IPS-18a (cell line): ENCODE data around the gene SUGP1.

Experiments used
- H3K27ac ChIP-seq: one replicate; pipeline ENCODE4 v1.5.1; 2013; ENCODE audit warnings: low read length
- H3K27me3 ChIP-seq: one replicate; pipeline ENCODE4 v1.6.1; 2013; ENCODE audit warnings: mild to moderate bottlenecking, low read length; ENCODE audit not compliant: control insufficient read depth, insufficient read depth
- H3K36me3 ChIP-seq: one replicate; pipeline ENCODE4 v1.6.1; 2013; ENCODE audit warnings: low read depth, low read length; ENCODE audit not compliant: control insufficient read depth
- H3K4me1 ChIP-seq: one replicate; pipeline ENCODE4 v1.6.1; 2013; ENCODE audit warnings: low read depth, low read length; ENCODE audit not compliant: control insufficient read depth
- H3K4me3 ChIP-seq: one replicate; pipeline ENCODE4 v1.5.1; 2013; ENCODE audit warnings: low read length
- H3K9ac ChIP-seq: one replicate; pipeline ENCODE4 v1.6.1; 2013; ENCODE audit warnings: mild to moderate bottlenecking, low read length, moderate library complexity
- H3K9me3 ChIP-seq: one replicate; pipeline ENCODE4 v1.6.1; 2013; ENCODE audit warnings: low read depth, low read length; ENCODE audit not compliant: control insufficient read depth

SUGP1 gene

DNA sequence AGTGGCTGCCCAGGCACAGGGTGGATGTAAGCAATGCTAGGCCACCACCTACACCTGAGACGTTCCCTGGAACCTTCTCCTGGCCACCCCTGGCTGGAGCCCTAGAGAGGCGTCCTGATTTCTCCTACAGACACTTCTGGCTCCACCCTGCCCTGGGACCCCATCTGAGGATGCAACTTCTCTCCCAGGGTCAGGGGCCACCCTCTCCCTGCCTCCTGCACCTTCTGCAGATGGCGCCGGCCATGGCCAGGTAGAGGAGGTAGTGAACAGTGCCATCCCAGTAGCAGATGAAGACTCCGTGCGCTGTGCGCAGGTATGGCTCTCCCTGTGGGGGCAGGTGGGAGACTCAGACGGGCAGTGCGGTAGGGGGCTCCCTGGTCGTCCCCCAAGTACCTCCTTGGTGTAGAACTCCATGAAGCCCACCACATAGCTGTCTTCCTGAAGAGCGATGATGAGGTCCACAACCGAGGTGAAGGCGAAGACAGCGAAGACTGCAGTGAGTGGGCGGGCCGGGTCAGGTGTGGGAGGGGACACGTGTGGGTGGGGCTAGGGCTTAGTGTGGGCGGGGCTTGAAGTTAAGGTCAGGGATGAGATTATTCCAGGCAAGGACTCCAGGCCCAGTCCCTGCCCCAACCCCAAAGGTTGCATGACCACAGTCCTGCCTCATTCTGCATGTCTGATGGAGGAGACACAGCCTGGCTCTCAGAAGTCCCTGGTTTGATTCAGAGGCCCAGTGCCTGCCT lies 50.2 kb downstream of the SUGP1 start:
- no peak overlapping the region for H3K27ac ChIP-seq
- no peaks in the 10 kb centered on the region for H3K36me3 ChIP-seq
- no peaks in the 10 kb centered on the region for H3K9me3 ChIP-seq
- H3K27me3 ChIP-seq, result peaks cover 12% of the 10 kb centered on the region
- H3K4me3 ChIP-seq, result no peak overlapping the region
- no peak overlapping the region for H3K9ac ChIP-seq
- H3K4me1 ChIP-seq, result peaks cover 4% of the 10 kb centered on the region

DNA sequence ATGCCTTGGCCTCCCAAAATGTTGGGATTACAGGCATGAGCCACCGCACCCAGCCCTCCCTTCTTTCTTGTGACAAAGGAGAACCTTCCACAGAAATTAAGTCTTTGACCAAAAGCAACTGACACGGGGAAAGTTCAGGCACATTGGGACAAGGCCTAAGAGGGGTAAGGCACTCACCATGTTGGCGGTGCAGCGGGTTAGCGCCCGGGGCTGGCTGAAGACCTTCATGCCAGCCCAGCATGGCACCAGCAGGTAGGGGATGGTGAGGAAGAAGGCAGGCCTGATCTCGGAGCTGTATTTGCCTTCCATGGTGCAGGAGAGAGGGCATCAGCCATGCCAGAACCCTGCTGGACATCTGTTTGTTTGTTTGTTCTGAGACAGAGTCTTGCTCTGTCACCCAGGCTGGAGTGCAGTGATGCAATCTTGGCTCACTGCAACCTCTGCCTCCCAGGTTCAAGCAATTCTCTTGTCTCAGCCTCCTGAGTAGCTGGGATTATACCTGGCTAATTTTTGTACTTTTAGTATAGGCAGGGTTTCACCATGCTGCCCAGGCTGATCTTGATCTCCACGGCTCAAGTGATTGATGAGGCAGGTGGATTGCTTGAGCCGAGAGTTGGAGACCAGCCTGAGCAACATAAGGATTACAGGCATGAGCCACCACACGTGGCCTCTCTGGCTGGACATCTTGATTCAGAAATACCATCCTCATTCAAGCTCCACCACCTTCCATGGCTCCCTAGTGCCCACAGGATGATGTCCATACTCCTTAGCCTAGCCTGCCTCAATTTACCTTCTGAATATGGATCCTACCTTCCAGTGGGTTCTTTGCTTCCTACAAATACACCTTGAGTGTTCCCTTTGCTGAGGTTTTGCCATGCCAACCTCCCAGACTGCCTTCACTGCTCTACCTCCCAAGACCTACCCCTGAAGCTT lies 51.6 kb downstream of the SUGP1 start:
- H3K27ac ChIP-seq, result no peak overlapping the region
- H3K4me3 ChIP-seq, result no peak overlapping the region
- H3K36me3 ChIP-seq, result no peaks in the 10 kb centered on the region
- H3K9ac ChIP-seq, result no peak overlapping the region
- peaks cover 4% of the 10 kb centered on the region for H3K4me1 ChIP-seq
- H3K27me3 ChIP-seq, result peaks cover 13% of the 10 kb centered on the region
- no peaks in the 10 kb centered on the region for H3K9me3 ChIP-seq

DNA sequence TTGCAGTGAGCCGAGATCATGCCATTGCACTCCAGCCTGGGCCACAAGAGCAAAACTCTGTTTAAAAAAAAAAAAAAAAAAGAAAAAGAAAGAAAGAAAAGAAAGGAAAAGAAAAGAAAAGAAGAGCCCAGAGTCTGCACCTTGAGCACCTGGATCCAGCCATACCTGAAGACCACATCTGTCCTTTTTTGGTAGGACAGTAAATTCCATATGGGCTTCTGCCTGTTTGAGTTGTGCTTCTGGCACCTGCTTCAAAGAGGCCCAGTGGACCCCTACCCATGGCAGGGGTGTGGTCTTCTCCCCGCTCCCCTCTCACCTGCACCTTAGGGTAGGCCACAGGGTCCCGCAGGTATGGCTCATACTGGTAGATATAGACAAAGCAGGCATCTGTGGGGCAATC lies 53.0 kb downstream of the SUGP1 start:
- no peak overlapping the region for H3K4me3 ChIP-seq
- H3K27ac ChIP-seq, result no peak overlapping the region
- H3K9ac ChIP-seq, result no peak overlapping the region
- no peaks in the 10 kb centered on the region for H3K9me3 ChIP-seq
- peaks cover under 1% of the 10 kb centered on the region for H3K4me1 ChIP-seq
- H3K27me3 ChIP-seq, result peaks cover 20% of the 10 kb centered on the region
- H3K36me3 ChIP-seq, result no peaks in the 10 kb centered on the region

DNA sequence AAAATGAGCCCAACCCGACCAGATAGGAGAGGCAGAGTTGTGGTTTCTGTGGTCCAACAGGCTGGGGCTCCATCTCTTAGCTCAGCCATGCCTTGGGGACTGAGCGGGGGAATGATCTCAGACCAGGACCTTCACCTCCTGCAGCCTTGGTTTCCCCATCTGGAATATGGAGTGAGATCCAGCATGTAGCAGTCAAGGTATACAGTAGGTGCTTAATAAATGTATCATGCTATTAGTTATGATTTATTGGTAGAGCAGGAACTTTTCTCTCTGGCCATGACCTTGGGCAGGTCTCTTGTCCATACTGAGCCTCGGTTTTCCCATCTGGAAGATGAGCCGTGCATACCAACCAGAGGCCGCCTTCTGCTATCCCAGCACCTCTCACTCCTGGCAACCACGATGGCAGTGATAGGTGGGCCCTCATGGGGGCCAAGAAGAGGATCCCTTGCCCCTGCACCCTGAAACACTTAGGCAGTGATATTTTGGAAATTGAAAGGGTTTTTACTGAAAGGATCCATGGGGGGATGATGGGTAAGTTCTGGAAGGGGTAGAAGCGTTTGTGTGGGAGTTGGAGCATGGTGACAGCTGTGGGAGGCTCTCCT lies 56.3 kb downstream of the SUGP1 start:
- peaks cover 31% of the 10 kb centered on the region for H3K27me3 ChIP-seq

DNA sequence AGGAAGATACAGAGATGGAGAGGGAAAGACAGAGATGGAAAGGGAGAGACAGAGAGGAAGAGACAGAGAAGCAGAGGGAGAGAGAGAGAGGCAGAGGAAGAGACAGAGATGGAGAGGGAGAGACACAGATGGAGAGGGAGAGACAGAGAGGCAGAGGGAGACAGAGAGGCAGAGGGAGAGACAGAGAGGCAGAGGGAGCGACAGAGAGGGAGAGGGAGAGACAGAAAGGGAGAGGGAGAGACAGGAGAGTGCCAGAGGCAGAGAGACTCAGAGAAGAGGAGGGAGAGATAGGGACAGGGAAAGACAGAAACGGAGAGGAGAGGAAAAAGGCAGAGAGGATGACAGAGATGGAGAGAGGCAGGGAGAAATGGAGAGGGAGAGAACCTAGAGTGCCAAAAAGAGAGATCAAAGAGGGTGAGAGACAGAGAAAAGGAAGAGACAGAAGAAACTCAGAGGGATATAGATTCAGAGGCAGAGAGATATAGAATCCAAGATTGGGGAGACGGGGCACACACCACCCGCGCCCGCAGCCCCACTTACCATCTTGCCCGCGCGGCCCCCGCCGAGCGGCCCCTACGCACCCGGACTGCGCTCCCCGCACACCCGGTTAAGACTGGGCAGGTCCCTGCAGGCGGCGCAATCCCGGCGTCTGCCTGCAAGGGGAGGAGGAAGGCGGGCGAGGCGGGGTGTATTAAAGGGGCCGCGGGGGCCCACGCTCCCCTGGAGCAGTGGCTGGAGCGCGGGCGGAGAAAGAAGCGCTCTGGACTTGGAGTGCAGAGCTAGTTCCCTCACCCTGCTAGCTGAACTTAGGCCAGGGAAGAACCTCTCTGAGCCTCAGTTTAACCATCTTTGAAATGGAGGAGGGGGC lies 57.9 kb downstream of the SUGP1 start:
- Histone ChIP-seq H3K4me1 (peaks cover 4% of the 10 kb centered on the region), H3K27me3 (peaks cover 31% of the 10 kb centered on the region), H3K36me3 (no peaks in the 10 kb centered on the region), H3K9me3 (no peaks in the 10 kb centered on the region), H3K9ac (no peak overlapping the region), H3K27ac (no peak overlapping the region), H3K4me3 (peak overlapping the region; percentile 67)

More for the DNA sequence above, 56.3 kb downstream of the SUGP1 start:
- H3K4me1 ChIP-seq, result peaks cover 4% of the 10 kb centered on the region
- H3K9me3 ChIP-seq, result no peaks in the 10 kb centered on the region
- H3K27ac ChIP-seq, result no peak overlapping the region
- H3K9ac ChIP-seq, result no peak overlapping the region
- no peaks in the 10 kb centered on the region for H3K36me3 ChIP-seq
- H3K4me3 ChIP-seq, result no peak overlapping the region

DNA sequence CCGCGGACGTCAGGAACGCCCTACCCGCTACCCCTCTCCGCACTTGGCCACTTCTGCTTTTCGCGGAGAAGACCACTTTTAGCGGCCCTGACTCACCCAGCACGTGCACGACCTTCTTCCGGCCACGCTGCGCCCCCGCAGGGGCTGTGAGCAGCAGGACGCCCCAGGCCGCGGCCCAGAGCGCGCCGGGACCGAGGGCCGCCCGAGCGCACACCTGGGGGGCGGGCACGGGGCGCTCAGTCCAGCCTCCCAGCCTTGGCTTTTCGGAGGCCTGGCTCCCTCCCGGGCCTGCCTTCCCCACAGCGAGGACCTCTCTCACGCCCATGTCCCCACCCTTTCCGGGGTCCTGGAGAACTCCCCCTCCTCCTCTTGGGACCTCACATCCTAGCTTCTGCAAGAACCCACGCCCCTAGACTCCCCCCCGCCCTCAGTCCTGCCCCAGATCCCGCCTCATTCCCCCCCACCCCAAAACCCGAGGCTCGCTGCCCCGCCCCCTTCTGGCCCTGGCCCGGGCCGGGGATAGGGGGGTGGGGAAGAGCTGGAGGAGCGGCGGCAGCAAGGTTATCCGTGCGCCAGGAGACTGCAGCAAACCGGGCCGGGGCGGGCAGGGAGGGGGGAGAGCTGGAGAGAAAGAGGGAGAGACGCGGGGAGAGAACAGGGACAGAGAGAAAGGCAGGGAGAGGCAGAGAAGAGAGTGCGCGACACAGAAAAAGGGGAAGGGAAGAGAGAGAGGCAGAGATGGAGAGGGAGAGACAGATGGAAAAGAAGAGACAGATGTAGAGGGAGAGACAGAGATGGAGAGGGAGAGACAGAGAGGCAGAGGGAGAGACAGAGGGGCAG lies 58.7 kb downstream of the SUGP1 start:
- H3K27ac ChIP-seq, result no peak overlapping the region
- H3K4me1 ChIP-seq, result peaks cover 4% of the 10 kb centered on the region
- H3K9ac ChIP-seq, result peak overlapping the region; percentile 49
- peak overlapping the region; percentile 67 for H3K4me3 ChIP-seq
- H3K36me3 ChIP-seq, result peaks cover 5% of the 10 kb centered on the region
- H3K9me3 ChIP-seq, result no peaks in the 10 kb centered on the region
- H3K27me3 ChIP-seq, result peaks cover 31% of the 10 kb centered on the region

DNA sequence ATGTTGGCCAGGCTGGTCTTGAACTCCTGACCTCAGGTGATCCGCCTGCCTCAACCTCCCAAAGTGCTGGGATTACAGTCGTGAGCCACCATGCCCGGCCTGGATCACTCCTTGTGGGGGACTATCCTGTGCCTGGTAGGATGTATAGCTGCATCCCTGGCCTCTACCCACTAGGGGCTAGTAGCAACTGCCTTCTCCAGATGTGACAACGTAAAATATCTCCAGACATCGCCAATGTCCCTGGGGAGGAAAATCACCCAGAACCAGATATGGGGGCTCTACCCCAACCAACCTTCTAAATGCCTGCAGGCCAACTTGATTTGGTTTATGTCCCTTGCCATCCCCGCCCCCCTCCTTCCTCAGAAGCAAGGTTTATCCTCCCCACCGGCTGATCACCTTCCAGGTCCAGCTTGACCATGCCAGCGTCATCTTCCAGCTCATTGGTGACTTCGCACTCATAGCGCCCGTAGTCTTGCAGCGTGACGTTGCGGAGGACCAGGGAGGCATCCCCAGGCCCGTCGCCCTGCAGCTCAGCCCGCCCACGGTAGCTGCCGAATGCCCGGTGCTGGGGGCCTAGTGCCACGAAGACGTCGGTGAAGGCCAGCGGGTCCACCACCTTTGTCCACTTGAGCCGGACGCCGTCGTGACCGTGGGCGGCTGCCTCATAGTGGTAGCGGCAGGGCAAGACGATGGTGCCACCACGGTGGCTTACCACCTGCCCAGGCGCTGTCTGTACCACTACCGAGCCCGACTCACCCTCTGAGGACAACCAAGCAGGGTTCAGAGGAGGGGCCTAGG lies 59.7 kb downstream of the SUGP1 start:
- peaks cover 5% of the 10 kb centered on the region for H3K36me3 ChIP-seq
- peak overlapping the region; percentile 67 for H3K4me3 ChIP-seq
- no peak overlapping the region for H3K27ac ChIP-seq
- H3K4me1 ChIP-seq, result peaks cover 4% of the 10 kb centered on the region
- peaks cover 31% of the 10 kb centered on the region for H3K27me3 ChIP-seq
- no peaks in the 10 kb centered on the region for H3K9me3 ChIP-seq
- H3K9ac ChIP-seq, result peak overlapping the region; percentile 49

DNA sequence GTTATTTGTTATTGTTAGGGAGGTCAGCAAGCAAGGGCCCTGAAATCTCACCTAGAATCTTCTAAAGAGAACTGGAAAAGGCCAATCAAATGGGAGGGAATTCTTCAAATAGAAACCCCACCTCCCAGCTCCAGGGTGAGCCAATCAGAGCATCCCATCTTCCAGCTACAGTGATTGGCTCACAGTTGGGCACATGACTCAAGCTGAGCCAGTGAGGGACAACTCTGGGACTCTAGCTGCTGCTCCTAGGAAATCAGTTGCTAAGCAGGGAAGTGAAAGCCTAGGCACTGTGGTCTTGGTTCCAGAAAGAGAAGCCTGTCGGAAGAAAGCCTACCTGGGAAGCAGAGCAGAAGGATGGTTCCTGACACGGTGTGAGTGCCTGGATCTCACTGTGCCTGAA lies 60.6 kb downstream of the SUGP1 start:
- no peaks in the 10 kb centered on the region for H3K9me3 ChIP-seq
- H3K27ac ChIP-seq, result no peak overlapping the region
- H3K4me3 ChIP-seq, result no peak overlapping the region
- no peak overlapping the region for H3K9ac ChIP-seq
- peaks cover 31% of the 10 kb centered on the region for H3K27me3 ChIP-seq
- H3K36me3 ChIP-seq, result peaks cover 5% of the 10 kb centered on the region
- peaks cover 4% of the 10 kb centered on the region for H3K4me1 ChIP-seq

DNA sequence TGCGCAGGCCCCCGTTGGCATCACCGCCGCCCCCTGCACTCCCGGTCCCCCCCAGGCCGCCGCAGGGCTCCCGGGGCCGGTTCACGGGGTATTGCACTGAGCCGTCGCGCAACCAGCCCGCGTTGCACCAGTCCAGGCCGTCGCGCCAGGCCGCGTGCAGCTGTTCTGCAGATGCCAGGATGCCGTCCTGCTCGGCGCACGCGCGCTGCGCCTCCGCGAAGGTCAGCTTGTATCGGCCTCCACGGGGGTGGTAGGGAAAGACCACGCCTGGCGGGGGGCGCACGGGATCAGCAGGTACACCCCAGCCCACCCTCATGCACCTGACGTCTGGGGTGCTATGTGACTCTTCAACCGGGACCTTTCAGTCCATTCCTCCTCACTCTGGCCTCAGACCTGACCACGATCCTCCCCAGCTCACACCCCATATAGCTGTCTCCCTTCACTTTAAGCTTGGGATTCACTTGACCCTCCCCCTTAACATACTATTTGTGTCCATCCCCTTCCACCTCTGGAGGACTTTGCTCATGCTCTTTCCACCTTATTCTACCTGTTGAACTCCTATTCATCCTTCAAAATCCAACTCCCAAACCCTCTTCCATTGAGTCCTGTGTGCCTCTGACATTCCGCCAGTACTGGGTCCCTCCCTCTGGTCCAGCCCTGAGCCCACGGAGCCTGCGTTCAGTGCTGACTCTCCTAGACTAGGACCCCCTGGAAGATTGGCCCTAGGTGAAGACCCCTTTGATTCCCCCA lies 61.5 kb downstream of the SUGP1 start:
- H3K4me1 ChIP-seq, result peaks cover 4% of the 10 kb centered on the region
- peaks cover 5% of the 10 kb centered on the region for H3K36me3 ChIP-seq
- no peaks in the 10 kb centered on the region for H3K9me3 ChIP-seq
- H3K27me3 ChIP-seq, result peaks cover 28% of the 10 kb centered on the region
- H3K9ac ChIP-seq, result no peak overlapping the region
- no peak overlapping the region for H3K27ac ChIP-seq
- no peak overlapping the region for H3K4me3 ChIP-seq
